ENCODE data around the gene LRRN2. TPM values are rescaled to one million over a fixed set of nuclear protein-coding genes. Genes with fewer than 3 reads are reported as not detected.

LRRN2 gene
- total RNA-seq = 1 to 10 TPM; 1.1 to 4.2 (median 1.5) TPM
- polyA plus RNA-seq = 1 to 10 TPM in 1 of 2 donors, under 1 TPM in 1; 0.65 to 1.7 TPM
- long read RNA-seq, donor 1 = 0 reads
- long read RNA-seq, donor 2, full-length matches to known transcripts = 1 of 1 reads
- long read RNA-seq, donor 2, partial matches to known transcripts = 0 of 1 reads
- long read RNA-seq, donor 2, other reads (novel, unspliced or antisense) = 0 of 1 reads
- long read RNA-seq, donor 3, full-length matches to known transcripts = 1 of 1 reads
- long read RNA-seq, donor 3, partial matches to known transcripts = 0 of 1 reads
- long read RNA-seq, donor 3, other reads (novel, unspliced or antisense) = 0 of 1 reads

- peak in 3 of 4 donors; percentile 25 to 67 (median 57) for ATAC-seq
- Histone ChIP-seq H3K27me3 (peaks cover 0 to 46% (median 9%) of the 10 kb centered on the region in 9 donors), H3K4me3 (peak within 1 kb of the TSS; percentile 30 to 73 (median 56)), H3K36me3 (no peaks in the 10 kb centered on the region), H3K4me1 (peaks cover 0 to 20% (median 7%) of the 10 kb centered on the region in 12 donors), H3K9me3 (no peaks in the 10 kb centered on the region), H3K27ac (peak within 1 kb of the TSS in 11 of 12 donors; percentile 8 to 78 (median 45))
- intact Hi-C loops (cut with DNase I) = loop anchor here in 1 of 10 donors (2.0 kb wide), 1 partner anchor 77 kb away; no protein-coding TSS in a partner anchor
- no peak for TF ChIP-seq POLR2A (IDR thresholded peaks at IDR 0.05)
- TF ChIP-seq CTCF (IDR thresholded peaks at IDR 0.05) = no peak
- WGBS, 4 donors = 1 to 2% (median 2%) methylated on average over 26 to 84 of the region's 84 CpGs
- DNase-seq = peak in 3 of 5 donors; percentile 22 to 37 (median 28)
Measured at GRCh38 chr1:204685236-204686006, at the start of gene LRRN2. TSS of gene LRRN2 (minus strand) at chr1:204685738. CDS start at chr1:204619992, 65,746 bp downstream.

- Histone ChIP-seq H3K9me3 (peaks cover 0 to 26% (median 14%) of the 10 kb centered on the region in 12 donors), H3K27ac (no peak overlapping the region), H3K4me3 (no peak overlapping the region), H3K36me3 (no peaks in the 10 kb centered on the region), H3K27me3 (peaks cover 5 to 83% (median 33%) of the 10 kb centered on the region in 9 donors), H3K4me1 (no peaks in the 10 kb centered on the region)
- intact Hi-C loops (cut with DNase I) = no loop called here
- DNase-seq (no peak), ATAC-seq (no peak)
- no peak for TF ChIP-seq CTCF (IDR thresholded peaks at IDR 0.05)
- TF ChIP-seq POLR2A (IDR thresholded peaks at IDR 0.05) = no peak
Measured at GRCh38 chr1:204735042-204735441, 49.5 kb upstream of the LRRN2 start.

DNA sequence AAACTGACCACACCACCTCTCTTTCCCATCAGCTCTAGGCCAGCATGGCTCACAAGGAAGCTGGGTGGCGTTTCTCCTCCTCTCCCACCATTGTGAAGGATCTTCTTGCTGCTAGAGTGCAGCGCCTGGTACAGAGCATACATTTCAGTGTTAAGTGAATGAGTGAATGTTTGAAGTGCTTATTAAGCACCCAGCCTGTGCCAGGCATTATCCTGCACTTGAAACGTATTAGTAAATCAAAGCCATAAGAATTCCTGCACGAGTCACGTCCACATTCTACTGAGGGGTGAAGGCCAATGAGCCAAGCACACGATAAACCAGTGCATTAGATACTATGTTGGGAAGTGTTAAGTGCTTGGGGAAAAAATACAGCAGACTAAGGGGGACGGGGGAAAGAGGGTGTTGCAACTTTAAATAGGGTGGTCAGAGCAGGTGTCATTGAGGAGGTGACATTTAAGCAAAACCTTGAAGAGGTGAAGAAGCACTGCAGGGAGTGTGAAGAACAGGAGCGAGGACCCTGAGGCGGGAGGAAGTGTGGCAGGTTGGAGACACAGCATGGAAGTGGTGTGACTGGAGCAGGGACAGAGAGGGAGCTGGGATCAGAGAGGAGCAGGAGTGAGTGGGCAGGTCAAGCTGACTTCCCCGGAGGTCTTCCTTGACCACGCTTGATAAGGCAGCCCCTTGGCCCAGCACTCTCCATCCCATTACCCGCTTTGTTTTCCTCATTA is 48.5 kb upstream of the LRRN2 start:
- Histone ChIP-seq H3K27me3 (peaks cover 7 to 84% (median 36%) of the 10 kb centered on the region in 9 donors), H3K4me3 (no peak overlapping the region), H3K9me3 (peaks cover 0 to 17% (median 9%) of the 10 kb centered on the region in 12 donors), H3K4me1 (no peaks in the 10 kb centered on the region), H3K27ac (no peak overlapping the region), H3K36me3 (no peaks in the 10 kb centered on the region)
- intact Hi-C loops (cut with DNase I) = no loop called here
- WGBS, 4 donors = 41 to 48% (median 42%) methylated on average over 12 of the region's 12 CpGs
- TF ChIP-seq POLR2A (IDR thresholded peaks at IDR 0.05) = no peak
- no peak for TF ChIP-seq CTCF (IDR thresholded peaks at IDR 0.05)
- peak in 3 of 4 donors; percentile 41 to 78 (median 60) for ATAC-seq
- peak in 2 of 5 donors; percentile 11 to 38 for DNase-seq
